PC-9 (cell line): ENCODE results near the gene KCNJ12. TPM values are rescaled to one million over a fixed set of nuclear protein-coding genes. Genes with fewer than 3 reads are reported as not detected.

Experiments used
- BruUV-seq: library from RNA; stranded (reverse); fragments of 400-500 nt; replicated peaks from 2 replicates; lab custom pipeline; 2021; lab: Mats Ljungman, UMichigan
- CTCF ChIA-PET: fragments of 300-600 bp; sonication (Branson Sonifier 250); formaldehyde crosslinking; loops from one replicate; lab custom pipeline; 2022; ENCODE audit warnings: antibody characterized with exemption; lab: Charles Lee
- POLR2A ChIA-PET: fragments of 300-600 bp; sonication (Branson Sonifier 250); formaldehyde crosslinking; loops from one replicate; lab custom pipeline; 2022; ENCODE audit warnings: antibody characterized with exemption; ENCODE audit not compliant: unreplicated experiment; lab: Charles Lee
- DNase-seq, 2 experiments: peaks; one replicate each; pipeline versions ENCODE4 v3.0.0 to v3.0.0-alpha.2; 2015 to 2022; ENCODE audit warnings: mixed read lengths in 1 of 2
- H2AFZ ChIP-seq: fragments of 200-600 bp; sonication (generic); 2 replicates; pipeline ENCODE4 v1.8.1; 2017; ENCODE audit warnings: antibody characterized with exemption
- H3F3A ChIP-seq: fragments of 200-600 bp; sonication (generic); 2 replicates; pipeline ENCODE4 v1.8.1; 2017; ENCODE audit warnings: antibody characterized with exemption, mild to moderate bottlenecking, low read depth; ENCODE audit not compliant: insufficient read depth
- H3K27ac ChIP-seq: fragments of 200-600 bp; sonication (generic); 2 replicates; pipeline ENCODE4 v1.6.1; 2016; ENCODE audit warnings: mixed run types
- H3K27me3 ChIP-seq: fragments of 200-600 bp; sonication (generic); 2 replicates; pipeline ENCODE4 v1.6.1; 2016; ENCODE audit warnings: low read depth, mixed run types; ENCODE audit not compliant: insufficient read depth
- H3K36me3 ChIP-seq: fragments of 200-600 bp; sonication (generic); 2 replicates; pipeline ENCODE4 v1.6.1; 2016; ENCODE audit warnings: low read depth, mixed run types
- H3K4me1 ChIP-seq: fragments of 200-600 bp; sonication (generic); replicated peaks from 2 replicates; pipeline ENCODE4 v1.6.1; 2016; ENCODE audit warnings: mixed run types; ENCODE audit not compliant: insufficient read depth
- H3K4me2 ChIP-seq: fragments of 200-600 bp; sonication (generic); 2 replicates; pipeline ENCODE4 v1.6.1; 2017; ENCODE audit warnings: mixed run types
- H3K4me3 ChIP-seq: fragments of 200-600 bp; sonication (generic); 2 replicates; pipeline ENCODE4 v1.6.1; 2016; ENCODE audit warnings: mixed run types
- H3K79me2 ChIP-seq: fragments of 200-600 bp; sonication (generic); 2 replicates; pipeline ENCODE4 v1.6.1; 2017; ENCODE audit warnings: low read depth, mixed run types
- H3K9me2 ChIP-seq: fragments of 200-600 bp; sonication (generic); 2 replicates; pipeline ENCODE4 v1.8.1; 2017; ENCODE audit warnings: mild to moderate bottlenecking; ENCODE audit not compliant: insufficient read depth
- H3K9me3 ChIP-seq: fragments of 200-600 bp; sonication (generic); 2 replicates; pipeline ENCODE4 v1.8.1; 2016; ENCODE audit warnings: low read depth; ENCODE audit not compliant: insufficient read depth
- H4K20me1 ChIP-seq: fragments of 200-600 bp; sonication (generic); 2 replicates; pipeline ENCODE4 v1.8.1; 2017; ENCODE audit not compliant: insufficient read depth
- CTCF ChIP-seq: fragments of 200-600 bp; sonication (generic); conservative IDR thresholded peaks from 2 replicates; pipeline ENCODE4 v1.6.1; 2017; ENCODE audit warnings: mixed run types, antibody characterized with exemption, mild to moderate bottlenecking, moderate library complexity
- EZH2 ChIP-seq: fragments of 200-600 bp; sonication (generic); IDR thresholded peaks from 2 replicates; pipeline ENCODE4 v1.8.0; 2017; ENCODE audit warnings: antibody characterized with exemption, low read depth
- intact Hi-C: fragments of 100-400 bp; cut with micrococcal nuclease; formaldehyde crosslinking; loops from one replicate; pipeline ENCODE4 v1.10.0; 2022; ENCODE audit not compliant: unreplicated experiment
- total RNA-seq: library from RNA; stranded (reverse); gene quantifications from 2 replicates; pipeline ENCODE4 v1.2.3, GENCODE V29; 2021

Gene KCNJ12
- total RNA-seq, 1 experiment from 2014 or later: 1.1 TPM

DNA sequence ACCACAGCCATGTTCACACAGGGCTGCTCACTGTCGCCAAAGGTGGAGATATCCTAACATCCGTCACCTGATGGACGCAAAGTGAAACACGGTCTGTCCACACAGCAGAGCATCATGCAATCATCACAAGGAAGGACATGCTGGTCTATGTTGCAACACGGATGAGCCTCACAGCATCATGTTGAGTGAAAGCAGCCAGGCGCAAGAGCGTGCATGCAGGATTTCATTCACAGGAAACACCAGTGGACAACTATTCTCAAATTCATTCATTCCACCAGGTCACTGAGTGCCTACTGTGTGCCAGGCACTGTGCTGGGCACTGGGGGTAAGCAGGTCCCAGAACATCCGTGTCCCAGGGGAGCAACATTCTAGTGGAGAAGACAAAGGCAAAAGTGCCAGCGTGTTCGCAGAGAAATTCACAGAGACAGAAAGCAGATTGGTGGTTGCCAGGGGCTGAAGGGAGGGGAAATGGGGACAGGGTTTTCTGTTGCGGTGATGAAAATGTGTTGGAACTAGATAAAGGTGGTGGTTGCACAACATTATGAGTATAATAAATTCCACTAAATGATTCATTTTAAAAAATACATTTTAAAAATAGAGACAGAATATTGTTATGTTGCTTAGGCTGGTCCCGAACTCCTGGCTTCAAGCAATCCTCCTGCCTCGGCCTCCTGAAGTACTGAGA lies 22.7 kb upstream of the KCNJ12 start:
- Histone ChIP-seq H3K79me2 (no peaks in the 10 kb centered on the region), H3K9me2 (no peaks in the 10 kb centered on the region), H3K27ac (no peak overlapping the region), H3K4me2 (no peak overlapping the region), H3K36me3 (no peaks in the 10 kb centered on the region), H3K4me1 (no peaks in the 10 kb centered on the region), H2AFZ (no peak overlapping the region), H3F3A (no peaks in the 10 kb centered on the region; the same call in 1 of the 2 replicates), H4K20me1 (no peaks in the 10 kb centered on the region), H3K27me3 (no peaks in the 10 kb centered on the region), H3K4me3 (no peak overlapping the region), H3K9me3 (no peaks in the 10 kb centered on the region)
- DNase-seq: no peak
- POLR2A ChIA-PET: no interaction called here
- BruUV-seq: no TSS peak
- CTCF ChIA-PET: no interaction called here
- TF ChIP-seq EZH2 (no peak), CTCF (no peak)
- intact Hi-C loops: no loop called here

DNA sequence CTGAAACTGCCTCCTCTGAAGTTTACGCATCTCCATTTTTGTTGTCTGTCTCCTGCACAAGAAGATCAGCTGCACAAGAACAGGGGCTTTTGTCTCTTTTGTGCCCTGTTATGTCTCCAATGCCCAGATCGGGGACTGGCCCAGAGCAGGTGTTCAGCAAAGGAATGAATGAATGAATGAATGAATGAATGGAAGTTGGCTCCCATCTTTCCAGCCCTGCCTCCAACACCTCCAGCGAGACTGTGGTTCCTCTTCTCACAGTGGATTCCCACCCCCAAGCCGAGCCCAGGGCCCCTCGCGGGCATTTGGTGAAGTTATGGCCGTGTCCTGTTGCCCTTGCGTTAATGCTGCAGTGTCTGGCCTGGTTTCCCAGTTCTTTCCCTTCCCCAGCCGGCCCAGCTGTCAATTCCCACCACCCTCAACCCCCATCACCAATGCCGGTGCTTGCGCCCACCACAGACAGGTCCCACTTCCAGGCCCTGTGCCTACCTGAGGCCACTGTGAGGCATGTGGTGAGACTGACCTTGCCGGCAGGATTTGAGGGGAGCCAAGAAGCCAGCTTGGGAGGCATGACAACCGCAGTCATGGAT lies 21.3 kb upstream of the KCNJ12 start:
- H4K20me1 ChIP-seq: no peaks in the 10 kb centered on the region
- BruUV-seq: no TSS peak
- no peaks in the 10 kb centered on the region for H3K9me3 ChIP-seq
- CTCF ChIA-PET: interaction anchor here (0.6 kb wide), 1 partner anchor 20 kb away, joined by 3 read pairs; no protein-coding TSS in a partner anchor
- intact Hi-C loops: no loop called here
- no peaks in the 10 kb centered on the region for H3K36me3 ChIP-seq
- no peak overlapping the region for H3K4me2 ChIP-seq
- no peak overlapping the region for H2AFZ ChIP-seq
- H3K27ac ChIP-seq: no peak overlapping the region
- no peaks in the 10 kb centered on the region for H3K9me2 ChIP-seq
- no peaks in the 10 kb centered on the region; the same call in 1 of the 2 replicates for H3F3A ChIP-seq
- no peak overlapping the region for H3K4me3 ChIP-seq
- POLR2A ChIA-PET: no interaction called here
- peaks cover 10% of the 10 kb centered on the region for H3K4me1 ChIP-seq
- DNase-seq: no peak
- no peaks in the 10 kb centered on the region for H3K79me2 ChIP-seq
- TF ChIP-seq CTCF (no peak), EZH2 (no peak)
- H3K27me3 ChIP-seq: no peaks in the 10 kb centered on the region

- intact Hi-C loops: no loop called here
- H3F3A ChIP-seq: no peaks in the 10 kb centered on the region; the same call in 1 of the 2 replicates
- H3K79me2 ChIP-seq: no peaks in the 10 kb centered on the region
- ChIA-PET CTCF (no interaction called here), POLR2A (no interaction called here)
- H3K27ac ChIP-seq: no peak overlapping the region
- H3K9me2 ChIP-seq: no peaks in the 10 kb centered on the region
- H3K4me2 ChIP-seq: no peak overlapping the region
- TF ChIP-seq EZH2 (no peak), CTCF (no peak)
- BruUV-seq: no TSS peak
- no peaks in the 10 kb centered on the region for H3K9me3 ChIP-seq
- H3K4me1 ChIP-seq: peaks cover 10% of the 10 kb centered on the region
- H3K36me3 ChIP-seq: no peaks in the 10 kb centered on the region
- H3K4me3 ChIP-seq: no peak overlapping the region
- no peaks in the 10 kb centered on the region for H4K20me1 ChIP-seq
- no peak for DNase-seq
- no peaks in the 10 kb centered on the region for H3K27me3 ChIP-seq
- no peak overlapping the region for H2AFZ ChIP-seq
Observed at GRCh38 chr17:21355586-21355985, 20.6 kb upstream of the KCNJ12 start.
